COLO829 (cell line): ENCODE measurements around the gene CDC42BPA.
"Not testable (repeated sequence)": the region's sequence is repeated elsewhere in the genome, so short reads cannot be mapped to it uniquely, and the experiment has no call there.

Experiments used
- DNase-seq: peaks from one replicate; pipeline ENCODE4 v3.0.0; 2012; ENCODE audit warnings: low spot score

CDC42BPA gene

DNA sequence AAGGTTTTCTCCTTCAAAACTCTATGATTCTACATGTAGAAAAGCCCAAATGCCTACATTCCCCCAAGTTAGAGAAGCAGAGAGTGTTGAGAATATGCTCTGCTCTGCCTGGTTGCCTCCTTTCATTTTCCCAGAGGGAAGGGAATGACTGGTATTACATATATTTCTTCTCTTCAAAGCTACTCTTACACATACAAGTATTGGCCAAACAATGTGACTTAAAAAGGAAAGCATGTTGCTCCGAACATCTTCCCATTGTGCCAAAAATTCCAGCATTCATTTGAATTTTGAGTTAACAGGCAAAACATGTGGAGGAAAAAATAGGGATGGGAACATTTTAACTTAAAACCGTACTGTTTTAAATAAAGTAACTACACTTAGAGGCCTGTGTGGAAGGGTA lies 253.0 kb downstream of the CDC42BPA start:
- DNase-seq: no peak

DNA sequence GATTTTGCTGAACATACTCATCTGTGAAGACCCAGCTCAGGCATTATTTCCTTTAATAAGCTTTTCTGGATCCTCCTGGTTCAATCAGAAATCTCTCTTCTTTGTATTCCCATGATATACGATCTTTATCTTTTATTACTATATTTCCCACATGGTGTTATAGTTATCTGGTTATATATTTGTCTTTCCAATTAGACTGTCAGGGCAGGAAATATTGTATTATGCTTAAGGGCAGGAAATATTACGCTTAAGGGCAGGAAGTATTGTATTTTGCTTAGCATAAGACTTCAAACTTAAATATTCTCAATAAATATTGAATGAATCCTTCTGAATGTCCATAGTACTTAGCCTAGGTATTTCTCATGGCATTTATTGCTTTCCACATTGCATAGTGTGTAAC lies 256.0 kb downstream of the CDC42BPA start:
- no peak for DNase-seq

DNA sequence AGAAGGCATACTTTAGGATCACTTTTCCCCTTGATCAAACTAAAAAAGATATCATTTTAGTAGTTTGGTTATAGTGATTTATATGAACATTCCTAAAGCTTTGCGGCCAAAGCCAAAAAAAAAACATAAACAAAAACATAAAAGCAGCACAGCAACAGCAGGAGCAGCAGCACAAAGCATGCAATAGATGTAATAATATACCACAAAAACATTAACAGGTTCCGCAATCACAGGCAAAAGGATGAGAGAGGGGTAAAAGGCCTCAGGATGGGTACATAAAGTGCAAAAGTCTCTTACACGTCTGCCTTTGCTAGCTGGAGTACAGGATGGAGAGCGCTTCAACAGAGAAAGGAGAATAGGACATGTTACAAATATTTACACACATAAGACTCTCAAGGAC lies 259.2 kb downstream of the CDC42BPA start:
- DNase-seq: no peak

DNA sequence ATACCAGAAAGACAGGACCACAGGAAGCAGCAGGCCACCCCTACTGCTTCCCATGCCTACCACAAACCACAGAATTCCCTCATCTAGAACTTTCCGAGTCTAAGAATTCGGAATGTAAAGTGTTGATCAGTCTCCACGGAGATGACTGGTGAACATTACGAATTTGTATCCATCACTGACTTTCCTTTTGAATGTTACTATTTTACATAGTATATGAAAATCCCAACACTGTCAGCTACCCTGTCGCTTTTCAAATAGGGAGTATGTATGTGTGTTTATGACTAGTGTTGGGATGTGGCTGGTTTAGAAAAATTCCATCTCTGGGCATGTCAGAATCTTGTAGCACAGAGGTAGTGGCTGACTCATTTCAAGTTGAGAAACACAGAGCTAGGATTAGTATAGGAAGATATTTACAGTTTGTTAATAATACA lies 260.0 kb downstream of the CDC42BPA start:
- no peak for DNase-seq

DNA sequence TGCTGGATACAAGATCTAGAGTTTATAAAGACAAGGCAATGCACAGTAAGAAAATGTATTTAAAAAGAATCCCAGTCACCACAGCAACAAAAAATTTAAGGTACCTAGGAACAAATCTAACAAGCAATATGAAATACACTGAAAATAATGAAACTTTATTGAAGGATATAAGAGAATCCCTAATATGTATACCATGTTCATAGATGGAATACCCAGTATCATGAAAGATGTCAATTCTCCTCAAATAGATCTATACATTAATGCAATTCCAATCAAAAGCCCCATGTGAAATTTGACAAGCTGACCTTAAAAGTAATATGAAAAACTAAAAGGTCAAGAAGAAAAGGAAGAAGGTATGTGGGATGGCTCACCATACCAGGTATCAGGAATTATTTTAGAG lies 269.0 kb downstream of the CDC42BPA start:
- no peak for DNase-seq

DNA sequence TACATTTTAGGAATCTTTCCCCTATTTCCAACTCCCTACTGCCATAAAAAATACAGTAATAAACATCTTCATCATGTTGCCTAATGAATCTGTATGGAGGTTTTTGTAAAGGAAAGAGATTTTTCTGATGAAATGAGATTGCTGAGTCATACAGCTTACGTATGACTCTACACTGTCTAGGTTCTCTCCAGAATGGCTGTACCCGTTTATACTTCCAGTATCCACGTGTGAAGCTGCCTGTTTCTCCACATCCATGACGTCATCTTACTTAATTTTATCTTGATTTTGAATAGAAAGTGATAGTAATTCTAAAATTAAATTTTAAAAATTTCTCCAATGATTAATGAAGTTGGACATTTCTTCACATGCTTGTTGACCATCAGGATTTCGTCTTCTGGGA lies 274.5 kb downstream of the CDC42BPA start:
- no peak for DNase-seq

DNA sequence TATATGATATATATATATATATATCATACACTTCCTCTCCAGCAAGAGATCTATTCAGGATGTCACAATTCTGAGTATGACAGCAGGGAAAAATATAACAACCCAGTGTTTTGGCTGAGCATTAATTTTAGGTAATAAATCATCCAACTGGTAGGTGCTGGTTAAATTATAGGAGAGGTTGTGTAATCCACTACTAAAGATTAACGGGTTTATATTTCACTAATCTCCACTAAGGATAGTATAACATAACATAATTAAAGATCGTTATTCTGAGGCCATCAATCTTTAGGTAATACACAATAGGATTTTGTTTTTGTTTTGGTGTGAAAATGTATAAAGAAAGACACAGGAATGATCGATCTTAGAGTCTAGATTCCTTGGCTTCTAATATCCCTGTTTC lies 276.0 kb downstream of the CDC42BPA start:
- DNase-seq: no peak

DNA sequence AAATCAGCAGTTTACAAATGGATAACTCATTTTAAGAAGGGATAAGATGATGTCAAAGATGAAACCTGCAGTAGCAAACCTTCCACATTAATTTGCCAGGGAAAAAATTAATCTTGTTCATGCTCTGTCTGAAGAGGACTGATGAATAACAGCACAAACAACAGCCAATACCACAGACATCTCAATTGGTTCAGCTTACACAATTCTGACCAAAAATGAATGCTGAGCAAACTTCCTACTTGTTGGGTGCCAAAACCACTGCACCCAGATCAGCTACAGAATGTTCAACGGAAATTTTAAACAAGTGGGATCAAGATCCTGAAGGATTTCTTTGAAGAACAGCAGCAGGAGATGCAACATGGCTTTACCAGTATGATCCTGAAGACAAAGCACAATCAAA lies 279.9 kb downstream of the CDC42BPA start:
- no peak for DNase-seq

DNA sequence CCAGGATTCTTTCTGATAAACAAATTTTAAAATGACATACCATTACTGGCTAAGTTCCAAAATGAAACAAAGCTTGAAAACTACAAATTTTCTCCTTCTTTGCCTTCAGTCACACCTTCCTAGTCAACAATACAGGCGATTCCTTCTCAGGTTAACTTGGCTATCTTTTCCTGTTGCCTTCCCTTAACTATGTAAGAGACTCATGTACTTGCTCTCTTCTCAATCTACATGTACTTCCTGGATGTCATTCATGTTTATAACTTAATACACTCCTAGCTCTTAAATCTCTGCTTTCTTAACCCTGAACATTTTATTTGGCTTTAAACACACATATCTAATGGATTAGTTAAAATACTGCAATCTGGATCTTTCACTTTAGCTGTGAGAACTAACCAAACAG lies 281.2 kb downstream of the CDC42BPA start:
- no peak for DNase-seq

DNA sequence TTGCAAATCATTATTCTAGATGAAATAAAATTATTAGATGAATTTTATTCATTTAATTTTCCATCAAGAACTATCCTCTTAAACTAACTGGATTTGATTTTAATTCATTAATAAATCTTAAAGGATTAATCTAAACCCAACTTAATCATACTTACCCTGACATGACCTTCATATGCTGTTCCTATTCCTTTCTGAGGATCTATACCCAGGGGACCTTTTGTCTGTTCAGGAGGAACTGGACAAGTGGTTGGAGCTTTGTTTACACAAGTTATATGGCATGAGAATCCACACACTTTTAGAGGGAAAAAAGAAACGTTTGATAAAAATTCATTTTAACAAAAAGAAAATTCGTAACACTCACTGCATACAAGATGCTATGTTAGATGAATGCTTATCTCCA lies 283.0 kb downstream of the CDC42BPA start:
- DNase-seq: no peak

DNA sequence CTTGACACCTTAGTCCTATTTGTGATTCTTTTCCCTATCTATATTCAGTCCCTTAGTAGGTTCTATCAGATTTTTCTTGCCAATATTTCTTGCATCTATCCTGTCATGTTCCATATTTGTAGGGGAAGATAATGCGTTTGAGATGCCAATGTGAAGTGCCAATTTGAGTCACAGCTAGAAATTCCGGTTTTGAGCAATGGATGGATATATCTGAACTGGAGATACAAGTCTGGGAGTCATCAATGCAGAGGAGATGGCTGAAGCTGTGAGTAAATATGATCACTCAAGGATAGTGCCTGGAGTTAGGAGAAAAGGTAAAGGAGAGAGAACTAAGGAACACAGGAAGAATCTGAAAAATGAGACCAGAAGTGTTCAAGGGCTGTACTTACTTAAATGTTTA lies 284.4 kb downstream of the CDC42BPA start:
- DNase-seq: no peak

DNA sequence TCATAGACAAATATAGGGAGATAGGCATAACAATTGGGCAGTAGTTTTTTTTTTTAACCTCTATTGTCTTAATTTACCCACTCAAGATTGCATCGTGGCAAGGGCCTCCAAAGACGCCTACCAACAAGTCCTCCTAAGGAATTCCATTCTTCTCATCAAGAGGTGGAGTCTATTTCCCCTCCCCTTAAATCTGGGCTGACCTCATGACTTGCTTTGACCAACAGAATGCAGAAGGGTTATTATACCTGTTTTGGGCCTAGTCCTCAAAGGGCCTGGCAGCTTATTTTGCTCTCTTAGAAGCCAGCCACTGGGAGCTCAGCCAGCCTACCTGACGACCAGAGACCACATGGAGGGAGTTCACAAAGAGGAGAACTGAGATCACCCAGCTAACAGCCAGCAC lies 285.9 kb downstream of the CDC42BPA start:
- DNase-seq: no peak

DNA sequence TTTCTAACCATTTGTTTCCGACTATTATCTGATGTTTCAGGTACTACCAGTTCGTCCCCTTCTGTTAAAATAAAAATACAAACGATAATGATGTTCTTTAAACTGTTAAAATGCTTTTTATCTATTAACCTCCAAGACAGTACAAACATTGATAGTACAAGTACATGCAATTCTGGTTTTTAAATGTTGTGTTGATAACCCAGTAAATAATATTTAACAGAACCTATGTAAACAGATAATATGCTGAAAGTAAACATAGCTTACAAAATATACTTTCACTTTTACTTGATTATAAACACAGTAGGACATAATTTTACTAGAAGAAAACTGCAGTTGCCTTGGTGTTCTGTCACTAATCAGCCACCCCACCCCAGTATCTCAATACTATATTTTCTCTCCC lies 301.3 kb downstream of the CDC42BPA start:
- DNase-seq: no peak

DNA sequence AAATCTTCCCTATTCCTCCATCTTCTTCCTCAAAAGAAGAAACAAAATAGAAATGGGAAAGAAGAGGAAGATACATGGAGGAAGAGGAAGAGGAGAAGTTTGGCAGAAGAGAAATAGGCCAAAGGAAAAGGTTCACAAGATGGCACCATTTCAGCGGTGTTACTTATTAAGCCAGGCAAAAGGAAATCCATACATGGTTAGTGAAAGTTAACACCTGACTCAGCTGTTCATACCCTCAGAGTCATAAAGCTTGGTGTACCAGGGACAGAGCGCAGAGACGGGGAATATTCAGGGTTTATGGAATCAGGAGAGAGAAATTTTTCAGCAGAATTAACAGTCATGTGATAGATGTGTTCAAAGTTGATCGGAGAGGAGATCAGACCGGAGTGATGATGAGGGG lies 307.6 kb downstream of the CDC42BPA start:
- no peak for DNase-seq

DNA sequence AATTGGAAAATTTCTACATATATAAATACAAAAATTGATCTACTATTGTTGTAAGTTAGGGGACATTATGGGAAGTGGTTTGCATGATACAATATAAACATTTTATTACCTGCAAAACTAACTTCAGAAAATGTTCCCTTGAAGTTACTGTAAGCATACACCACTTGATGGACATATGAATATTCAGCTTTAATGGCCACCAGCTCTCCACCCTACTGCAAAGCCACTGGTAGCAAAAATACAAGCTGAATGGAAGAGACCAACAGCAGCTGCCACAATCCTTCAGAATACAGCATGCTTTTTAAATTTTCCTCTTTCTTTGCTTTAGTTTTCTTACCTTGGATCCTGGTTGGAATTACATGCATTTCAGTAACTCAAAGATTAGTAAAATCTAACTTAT lies 308.4 kb downstream of the CDC42BPA start:
- no peak for DNase-seq

DNA sequence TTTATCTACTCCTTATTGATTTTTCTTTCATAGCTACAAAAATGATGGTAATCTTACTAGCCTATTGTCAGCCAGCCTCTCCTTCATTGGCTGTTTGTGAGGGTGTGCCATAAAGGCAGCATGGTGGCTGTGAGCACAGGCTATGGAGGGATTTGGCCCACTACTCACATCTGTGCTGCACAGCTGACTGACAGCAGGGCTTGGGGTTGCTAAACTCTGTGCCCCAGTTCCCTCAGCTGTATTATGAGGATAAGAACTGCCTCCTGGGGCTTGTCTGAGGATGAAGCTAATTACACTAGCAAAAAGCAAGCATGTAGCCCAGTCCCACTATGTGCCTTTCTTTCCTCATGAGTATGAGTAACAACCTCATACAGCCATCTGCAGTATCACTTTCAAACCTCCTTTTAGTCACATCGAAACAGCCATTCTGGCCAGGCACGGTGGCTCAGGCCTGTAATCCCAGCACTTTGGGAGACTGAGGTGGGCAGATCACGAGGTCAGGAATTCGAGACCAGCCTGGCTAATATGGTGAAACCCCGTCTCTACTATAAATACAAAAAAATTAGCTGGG lies 312.0 kb downstream of the CDC42BPA start:
- no peak for DNase-seq

DNA sequence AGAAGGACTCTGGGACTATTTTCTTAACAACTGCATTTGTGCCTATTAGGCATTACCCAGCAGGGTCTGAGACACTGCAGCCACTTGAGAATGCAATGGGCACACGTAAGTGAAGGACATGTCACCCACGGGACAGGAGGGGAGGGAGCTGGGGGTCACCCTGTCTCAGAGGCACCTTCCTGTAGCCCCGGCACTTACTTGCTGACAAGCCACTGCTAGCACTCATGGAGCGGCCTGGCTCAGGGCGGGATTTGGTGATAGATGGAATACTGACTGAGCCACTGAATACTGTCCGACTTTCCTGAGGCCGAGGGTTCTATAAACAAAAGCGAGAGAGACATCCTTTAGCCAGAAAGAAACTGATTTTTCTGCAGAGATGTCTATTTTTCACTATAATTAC lies 313.5 kb downstream of the CDC42BPA start:
- no peak for DNase-seq

DNA sequence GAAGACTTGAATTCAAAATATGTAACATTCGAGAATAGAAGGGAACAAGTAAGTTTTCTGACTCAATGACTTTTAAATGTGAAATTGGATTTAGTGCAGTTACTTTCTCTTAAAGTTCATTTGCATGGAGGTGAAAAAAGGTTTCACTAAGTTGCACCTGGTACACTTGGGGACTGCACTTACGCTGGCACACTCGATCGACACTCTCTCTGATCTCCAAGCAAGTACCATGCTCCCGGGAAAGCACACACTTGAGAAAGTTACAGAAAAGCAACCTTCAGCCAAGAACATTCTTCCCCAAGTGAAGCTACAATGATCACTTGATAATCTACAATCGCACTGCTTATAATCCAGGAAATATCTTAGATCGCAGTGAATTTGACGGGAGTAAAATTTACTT lies 315.1 kb downstream of the CDC42BPA start:
- DNase-seq: no peak

DNA sequence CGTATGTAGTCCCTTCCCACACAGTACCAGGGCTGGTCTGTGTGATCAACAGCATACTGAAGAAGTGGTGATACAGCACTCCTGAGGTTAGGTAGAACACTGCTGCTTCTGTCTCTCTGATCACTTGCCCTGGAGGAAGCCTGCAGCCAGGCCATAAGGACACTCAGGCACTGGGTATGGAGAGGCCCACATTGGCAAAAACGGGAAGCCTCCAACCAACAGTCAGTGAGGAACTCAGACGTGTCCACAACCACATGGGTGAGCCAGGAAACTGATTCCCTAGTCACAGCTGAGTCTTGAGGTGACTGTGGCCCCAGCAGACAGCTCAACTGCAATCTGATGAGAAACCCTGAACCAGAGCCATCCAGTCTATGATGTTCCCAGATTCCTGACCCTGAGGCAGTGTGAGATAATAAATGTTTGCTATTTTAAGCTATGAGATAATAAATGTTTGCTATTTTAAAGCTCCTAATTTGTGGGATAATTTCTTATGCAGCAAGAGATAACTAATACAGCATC lies 315.7 kb downstream of the CDC42BPA start:
- DNase-seq: no peak

DNA sequence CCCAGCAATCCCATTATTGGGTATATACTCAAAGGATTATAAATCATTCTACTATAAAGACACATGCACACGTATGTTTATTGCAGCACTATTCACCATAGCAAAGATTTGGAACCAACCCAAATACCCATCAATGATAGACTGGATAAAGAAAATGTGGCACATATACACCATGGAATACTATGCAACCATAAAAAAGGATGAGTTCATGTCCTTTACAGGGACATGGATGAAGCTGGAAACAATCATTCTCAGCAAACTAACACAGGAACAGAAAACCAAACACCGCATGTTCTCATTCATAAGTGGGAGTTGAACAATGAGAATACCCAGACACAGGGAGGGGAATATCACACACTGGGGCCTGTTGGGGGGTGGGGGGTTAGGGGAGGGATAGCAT lies 318.7 kb downstream of the CDC42BPA start:
- DNase-seq: not testable (repeated sequence)

DNA sequence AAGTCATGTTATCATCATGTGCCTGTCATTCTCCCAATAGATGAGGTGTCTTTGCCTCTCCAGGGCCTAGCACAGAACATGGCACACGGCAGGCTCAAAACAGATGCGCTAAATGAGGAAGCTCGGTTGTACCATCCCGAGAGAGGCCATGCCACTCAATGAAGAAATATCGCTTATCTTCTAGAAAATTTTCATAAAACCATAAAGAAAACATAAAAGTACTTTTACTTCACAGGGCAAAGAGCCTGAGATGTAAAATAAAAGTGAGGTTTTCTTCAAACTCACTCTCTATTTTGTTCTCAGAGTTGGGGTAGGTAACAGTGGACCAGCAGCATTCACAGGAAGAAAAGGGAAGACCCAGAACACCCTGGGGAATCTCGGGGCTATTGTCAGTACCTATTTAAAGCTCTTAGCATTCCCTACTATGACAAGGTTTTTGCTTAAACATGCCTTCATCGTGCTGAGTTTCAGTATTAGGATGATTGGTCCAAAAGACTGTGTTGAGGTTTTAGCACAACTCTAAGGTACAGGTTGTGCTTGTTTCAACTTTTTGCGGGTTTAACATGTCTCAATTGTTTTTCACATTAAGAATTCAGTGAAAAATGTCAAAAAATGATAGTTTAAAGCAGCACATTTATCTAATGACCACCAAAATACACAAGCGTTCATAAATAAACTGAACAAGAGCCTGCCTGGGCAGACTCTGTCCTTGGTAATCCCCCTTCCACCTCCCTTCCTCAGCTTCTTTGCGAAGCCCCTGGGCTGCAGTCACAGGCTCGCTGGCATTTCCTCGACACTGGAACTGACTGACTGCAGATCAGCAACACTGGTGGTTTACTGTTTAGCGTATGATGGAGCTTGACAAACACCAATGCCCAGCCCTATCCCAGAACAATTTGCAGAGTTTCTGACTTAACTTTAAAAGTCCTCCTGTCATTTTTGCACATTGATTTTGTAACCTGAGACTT lies 322.6 kb downstream of the CDC42BPA start:
- DNase-seq: no peak

DNA sequence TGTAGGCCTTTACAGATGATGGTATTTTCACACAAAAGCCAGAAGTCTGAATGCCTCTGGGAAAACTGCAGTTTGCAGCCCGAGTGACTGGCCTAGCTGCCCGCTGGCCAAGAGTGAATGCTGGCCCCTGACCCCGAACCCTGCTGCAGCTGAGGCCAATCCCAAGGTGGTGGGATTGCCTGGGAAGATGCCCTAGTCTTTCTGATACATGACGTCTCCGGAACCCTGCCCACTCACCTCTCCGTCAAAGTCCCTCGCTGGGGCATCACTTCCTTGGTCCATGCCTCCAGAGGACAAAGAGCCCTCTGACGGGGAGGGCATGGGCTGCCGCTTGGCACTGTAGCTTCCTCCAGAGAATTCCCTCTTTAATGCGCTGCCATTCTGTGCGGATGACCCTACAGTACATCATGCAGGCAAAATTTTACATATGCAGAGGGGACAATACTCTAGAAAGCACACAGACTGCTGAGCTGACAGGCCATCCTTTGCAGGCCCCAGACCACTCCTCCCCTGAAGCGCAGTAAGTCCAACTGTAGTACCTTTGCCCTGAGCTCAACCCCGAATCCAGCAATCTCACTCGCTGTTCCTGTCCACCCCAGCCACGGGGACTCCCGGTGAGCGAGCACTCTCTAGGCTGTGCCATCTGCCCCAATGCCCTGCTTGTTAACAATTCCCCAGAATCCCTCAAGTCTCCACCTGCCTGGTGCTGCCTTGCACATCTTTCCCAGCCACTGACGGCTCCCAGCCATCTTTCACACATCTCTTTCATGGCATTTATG lies 323.5 kb downstream of the CDC42BPA start:
- DNase-seq: no peak
